OCI-LY3 (cell line): ENCODE data around the gene KAZN.

Experiments
- H2AFZ ChIP-seq: fragments of 200-600, 300-600 bp; shearing (Covaris generic); 2 replicates; pipeline ENCODE4 v1.6.0; 2014; ENCODE audit warnings: antibody characterized with exemption, low read depth, low read length
- H3K27ac ChIP-seq: fragments of 200-600, 300-600 bp; sonication (generic); 2 replicates; pipeline ENCODE4 v1.5.1; 2014; ENCODE audit warnings: mild to moderate bottlenecking, low read length, moderate library complexity, mixed read lengths
- H3K27me3 ChIP-seq: fragments of 200-600, 300-600 bp; sonication (generic); 2 replicates; pipeline ENCODE4 v1.6.1; 2014; ENCODE audit warnings: low read depth, low read length, mixed read lengths
- H3K36me3 ChIP-seq: fragments of 200-600, 300-600 bp; sonication (generic); replicated peaks from 2 replicates; pipeline ENCODE3; 2014; ENCODE audit warnings: low read depth, low read length, mixed read lengths
- H3K4me1 ChIP-seq: fragments of 300-600, 200-600 bp; sonication (generic); 2 replicates; pipeline ENCODE4 v1.6.1; 2014; ENCODE audit warnings: low read length, mixed read lengths
- H3K4me2 ChIP-seq: fragments of 200-600, 300-600 bp; sonication (generic); 2 replicates; pipeline ENCODE4 v1.6.1; 2014; ENCODE audit warnings: low read length, mixed read lengths
- H3K4me3 ChIP-seq: fragments of 300-600, 200-600 bp; sonication (generic); 2 replicates; pipeline ENCODE4 v1.5.1; 2014; ENCODE audit warnings: antibody characterized with exemption, mild to moderate bottlenecking, low read length, moderate library complexity
- H3K79me2 ChIP-seq: fragments of 300-600, 200-600 bp; shearing (Covaris generic); 2 replicates; pipeline ENCODE4 v1.6.1; 2014; ENCODE audit warnings: mild to moderate bottlenecking, low read length, mixed read lengths
- H3K9ac ChIP-seq: fragments of 300-600, 200-600 bp; shearing (Covaris generic); 2 replicates; pipeline ENCODE4 v1.6.0; 2014; ENCODE audit warnings: mild to moderate bottlenecking, low read length, moderate library complexity
- H3K9me3 ChIP-seq: fragments of 200-600, 300-600 bp; shearing (Covaris generic); 2 replicates; pipeline ENCODE4 v1.6.1; 2014; ENCODE audit warnings: low read length, mixed read lengths; ENCODE audit not compliant: insufficient read depth
- H4K20me1 ChIP-seq: fragments of 200-600, 300-600 bp; sonication (generic); 2 replicates; pipeline ENCODE4 v1.6.1; 2016; ENCODE audit warnings: low read length, mixed read lengths; ENCODE audit not compliant: insufficient read depth
- CTCF ChIP-seq: fragments of 200-600, 300-600 bp; sonication (generic); IDR thresholded peaks from 2 replicates; pipeline ENCODE4 v1.5.1; 2014; ENCODE audit warnings: antibody characterized with exemption, low read length, low read depth
- EZH2phosphoT487 ChIP-seq: fragments of 200-600 bp; shearing (Covaris generic); IDR thresholded peaks from 2 replicates; pipeline ENCODE4 v1.6.1; 2018; ENCODE audit warnings: antibody characterized with exemption, mixed run types, low read depth

Gene KAZN

DNA sequence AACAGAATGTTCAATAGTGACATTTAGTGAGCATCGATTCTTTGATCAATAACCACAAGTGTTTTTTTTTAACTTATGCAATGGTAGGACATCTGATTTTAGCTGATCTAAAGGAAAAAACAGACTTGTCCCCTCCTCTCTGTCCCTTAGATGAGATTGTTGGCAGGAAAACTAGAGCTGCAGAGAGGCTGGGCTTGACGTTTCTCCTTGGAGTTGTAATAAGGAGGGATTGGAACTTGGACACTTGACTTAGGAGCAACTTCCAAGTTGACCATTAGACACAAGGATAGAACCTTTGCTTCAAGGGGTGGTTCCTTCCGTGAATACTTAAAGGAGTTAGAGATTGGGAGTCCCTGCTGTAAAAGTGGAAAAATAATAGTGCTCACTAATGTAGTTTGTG lies 49.9 kb downstream of the KAZN start:
- Histone ChIP-seq H4K20me1 (no peaks in the 10 kb centered on the region), H3K4me2 (no peak overlapping the region), H3K27me3 (no peaks in the 10 kb centered on the region), H3K9ac (no peak overlapping the region), H3K27ac (no peak overlapping the region), H3K36me3 (no peaks in the 10 kb centered on the region), H3K4me3 (no peak overlapping the region), H3K79me2 (no peaks in the 10 kb centered on the region), H2AFZ (no peak overlapping the region), H3K9me3 (no peaks in the 10 kb centered on the region), H3K4me1 (no peaks in the 10 kb centered on the region)
- no peak for TF ChIP-seq CTCF
- TF ChIP-seq EZH2phosphoT487 = no peak

GRCh38 chr1:14648896-14649855 lies 50.7 kb downstream of the KAZN start:
- H3K4me1 ChIP-seq = no peaks in the 10 kb centered on the region
- no peak overlapping the region for H2AFZ ChIP-seq
- H3K4me2 ChIP-seq = no peak overlapping the region
- H3K27me3 ChIP-seq = no peaks in the 10 kb centered on the region
- TF ChIP-seq EZH2phosphoT487 (no peak), CTCF (no peak)
- no peaks in the 10 kb centered on the region for H3K79me2 ChIP-seq
- H3K9ac ChIP-seq = no peak overlapping the region
- no peak overlapping the region for H3K27ac ChIP-seq
- H3K4me3 ChIP-seq = no peak overlapping the region
- H3K36me3 ChIP-seq = no peaks in the 10 kb centered on the region
- H4K20me1 ChIP-seq = no peaks in the 10 kb centered on the region
- no peaks in the 10 kb centered on the region for H3K9me3 ChIP-seq

DNA sequence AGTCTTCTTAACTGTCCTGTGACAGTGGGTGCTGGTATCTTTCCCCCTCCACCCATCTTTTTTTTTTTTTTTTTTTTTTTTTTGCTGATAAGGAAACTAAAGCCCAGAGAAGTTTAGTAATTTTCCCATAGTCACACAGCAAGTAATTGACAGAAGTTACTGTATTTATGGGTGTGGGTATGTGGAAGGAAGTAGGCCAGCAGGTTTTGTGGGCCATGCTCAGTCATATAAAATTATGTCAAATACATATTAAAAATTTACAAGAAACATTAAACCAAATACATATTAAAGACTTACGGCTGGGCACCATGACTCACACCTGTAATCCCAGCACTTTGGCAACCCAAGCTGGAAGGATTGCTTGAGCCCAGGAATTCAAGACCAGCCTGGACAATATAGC lies 51.5 kb downstream of the KAZN start:
- H3K9me3 ChIP-seq = no peaks in the 10 kb centered on the region
- H3K4me2 ChIP-seq = no peak overlapping the region
- H3K4me3 ChIP-seq = no peak overlapping the region
- no peaks in the 10 kb centered on the region for H3K79me2 ChIP-seq
- H3K4me1 ChIP-seq = no peaks in the 10 kb centered on the region
- no peak overlapping the region for H3K9ac ChIP-seq
- no peak overlapping the region for H3K27ac ChIP-seq
- no peaks in the 10 kb centered on the region for H4K20me1 ChIP-seq
- no peaks in the 10 kb centered on the region for H3K27me3 ChIP-seq
- TF ChIP-seq CTCF (no peak), EZH2phosphoT487 (no peak)
- no peaks in the 10 kb centered on the region for H3K36me3 ChIP-seq
- H2AFZ ChIP-seq = no peak overlapping the region

DNA sequence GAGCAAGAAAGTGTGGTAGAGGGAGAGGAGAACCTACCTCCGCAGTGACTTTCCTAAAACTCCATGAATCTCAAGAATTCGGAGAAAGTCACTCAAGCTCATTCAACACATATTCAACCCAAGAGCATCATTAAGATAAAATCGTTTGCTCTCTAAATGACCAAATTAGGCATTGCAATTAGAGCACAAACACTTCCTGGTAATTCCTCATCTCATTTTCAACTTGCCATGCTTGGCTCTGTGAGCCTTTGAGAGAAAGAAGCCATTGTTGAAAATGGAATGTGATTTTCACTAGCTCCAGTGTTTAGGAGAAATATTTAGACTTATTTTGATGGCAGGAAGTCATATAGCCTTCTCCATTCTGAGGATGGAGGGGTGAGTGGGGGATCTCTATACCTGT lies 52.5 kb downstream of the KAZN start:
- no peaks in the 10 kb centered on the region for H3K79me2 ChIP-seq
- H3K27ac ChIP-seq = no peak overlapping the region
- TF ChIP-seq EZH2phosphoT487 = no peak
- no peak for TF ChIP-seq CTCF
- H3K9ac ChIP-seq = no peak overlapping the region
- H3K36me3 ChIP-seq = no peaks in the 10 kb centered on the region
- H3K4me1 ChIP-seq = no peaks in the 10 kb centered on the region
- no peaks in the 10 kb centered on the region for H3K27me3 ChIP-seq
- H2AFZ ChIP-seq = no peak overlapping the region
- no peak overlapping the region for H3K4me2 ChIP-seq
- H3K4me3 ChIP-seq = no peak overlapping the region
- H4K20me1 ChIP-seq = no peaks in the 10 kb centered on the region
- H3K9me3 ChIP-seq = no peaks in the 10 kb centered on the region
